ENCODE results near the gene SEZ6L.

DNA sequence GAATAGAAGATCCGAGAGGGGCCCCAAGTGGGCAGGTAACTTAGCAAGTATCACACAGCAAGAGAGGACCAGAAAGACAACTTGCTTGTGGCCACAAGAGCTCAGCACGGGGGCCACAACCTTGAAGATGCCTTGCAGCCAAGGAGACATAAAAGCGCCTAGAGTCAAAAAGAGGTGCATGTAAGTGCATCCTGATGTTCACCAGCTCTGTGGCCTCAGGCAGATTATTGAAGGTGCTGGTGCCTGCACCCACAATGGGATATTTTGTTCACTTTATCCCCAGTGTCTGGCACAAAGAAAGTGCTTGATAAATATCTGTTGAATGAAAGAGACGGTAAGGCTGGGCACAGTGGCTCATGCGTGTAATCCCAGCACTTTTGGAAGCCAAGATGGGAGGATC, 153.8 kb downstream of the SEZ6L start:
- no peak for TF ChIP-seq CTCF (IDR thresholded peaks at IDR 0.05; ENCODE audit: low read depth, low read length, poor library complexity, severe bottlenecking)
- no peak for TF ChIP-seq EZH2phosphoT487 (IDR thresholded peaks at IDR 0.05; ENCODE audit: borderline replicate concordance, low read length)
